Measurements from ENCODE around the gene TSSK2. TPM values are rescaled to one million over a fixed set of nuclear protein-coding genes. Genes with fewer than 3 reads are reported as not detected.
A peak's percentile ranks its signal among the peaks of the same experiment; 100 is the strongest.

TSSK2 gene
- polyA plus RNA-seq, 1 donor (not counting 4 experiments of a cell fraction or from before 2014, with no cell fraction given) = not detected

DNA sequence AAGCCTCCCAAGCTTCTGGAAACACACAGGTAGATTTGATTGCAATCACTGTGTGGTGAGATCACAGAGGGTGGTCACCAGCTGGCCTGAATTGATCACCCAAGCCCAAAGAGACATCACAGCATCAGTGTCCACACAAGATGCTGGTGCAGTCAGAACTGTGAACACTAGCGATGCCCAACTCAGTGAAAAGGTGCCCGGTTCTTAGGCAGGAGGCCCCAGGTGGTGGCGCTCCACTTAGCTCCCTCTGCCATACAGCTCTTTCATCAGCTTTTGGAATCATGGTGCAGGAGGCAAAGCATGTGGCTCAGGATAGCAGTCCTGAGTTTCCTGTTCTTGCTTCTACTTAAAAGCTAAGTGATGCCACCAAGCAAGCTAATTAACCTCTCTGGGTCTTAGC, 20.0 kb upstream of the TSSK2 start:
- TF ChIP-seq, protein P1, sequence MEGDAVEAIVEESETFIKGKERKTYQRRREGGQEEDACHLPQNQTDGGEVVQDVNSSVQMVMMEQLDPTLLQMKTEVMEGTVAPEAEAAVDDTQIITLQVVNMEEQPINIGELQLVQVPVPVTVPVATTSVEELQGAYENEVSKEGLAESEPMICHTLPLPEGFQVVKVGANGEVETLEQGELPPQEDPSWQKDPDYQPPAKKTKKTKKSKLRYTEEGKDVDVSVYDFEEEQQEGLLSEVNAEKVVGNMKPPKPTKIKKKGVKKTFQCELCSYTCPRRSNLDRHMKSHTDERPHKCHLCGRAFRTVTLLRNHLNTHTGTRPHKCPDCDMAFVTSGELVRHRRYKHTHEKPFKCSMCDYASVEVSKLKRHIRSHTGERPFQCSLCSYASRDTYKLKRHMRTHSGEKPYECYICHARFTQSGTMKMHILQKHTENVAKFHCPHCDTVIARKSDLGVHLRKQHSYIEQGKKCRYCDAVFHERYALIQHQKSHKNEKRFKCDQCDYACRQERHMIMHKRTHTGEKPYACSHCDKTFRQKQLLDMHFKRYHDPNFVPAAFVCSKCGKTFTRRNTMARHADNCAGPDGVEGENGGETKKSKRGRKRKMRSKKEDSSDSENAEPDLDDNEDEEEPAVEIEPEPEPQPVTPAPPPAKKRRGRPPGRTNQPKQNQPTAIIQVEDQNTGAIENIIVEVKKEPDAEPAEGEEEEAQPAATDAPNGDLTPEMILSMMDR (optimal IDR thresholded peaks at IDR 0.05 in 1 of 3, IDR thresholded peaks at IDR 0.05 in 1 of 3, conservative IDR thresholded peaks at IDR 0.05 in 1 of 3; ENCODE audit: extremely low read depth in 1 of 3, insufficient read depth in 2 of 3, low read length in 3 of 3) = peak in 1 of 3 experiments; percentile 18
- TF ChIP-seq EZH2 (IDR thresholded peaks at IDR 0.05; ENCODE audit: low read length) = no peak
- peaks cover 87% of the 10 kb centered on the region for H3K79me2 ChIP-seq (ENCODE audit: control insufficient read depth, insufficient read depth, low read length)
- no peak for FAIRE-seq
- peaks cover 44% of the 10 kb centered on the region for H4K20me1 ChIP-seq (ENCODE audit: control insufficient read depth, extremely low read depth, insufficient read depth, low read length)
- no peaks in the 10 kb centered on the region for H3K27me3 ChIP-seq (ENCODE audit: control insufficient read depth, extremely low read depth, insufficient read depth, low read length)
- H3K4me1 ChIP-seq (ENCODE audit: control insufficient read depth, extremely low read depth, insufficient read depth, low read length) = peaks cover 19% of the 10 kb centered on the region
- H3K36me3 ChIP-seq (ENCODE audit: control insufficient read depth in 2 of 2, extremely low read depth in 1 of 2, insufficient read depth in 2 of 2, low read length in 2 of 2) = peaks cover 9 to 18% of the 10 kb centered on the region in 2 experiments
- dilution Hi-C loops (cut with MboI; ENCODE audit: extremely low pct_ligation_motif_present, low sequenced_read_pairs) = no loop called here
- no peak for DNase-seq (ENCODE audit: low read depth, low spot score)
- no peak overlapping the region for H3K27ac ChIP-seq (ENCODE audit: control insufficient read depth, insufficient read depth, low read length)
- H3K9me1 ChIP-seq (ENCODE audit: control insufficient read depth, extremely low read depth, insufficient read depth, low read length) = peaks cover 4% of the 10 kb centered on the region
- H3K4me2 ChIP-seq (ENCODE audit: control insufficient read depth, extremely low read depth, insufficient read depth, low read depth, low read length) = no peak overlapping the region
- H3K9me3 ChIP-seq (ENCODE audit: control insufficient read depth, low read depth, low read length) = no peaks in the 10 kb centered on the region
- H2AFZ ChIP-seq (ENCODE audit: control insufficient read depth, low read length) = no peak overlapping the region
- H3K4me3 ChIP-seq (ENCODE audit: control insufficient read depth in 2 of 3, extremely low read depth in 1 of 3, insufficient read depth in 2 of 3, low read depth in 1 of 3, low read length in 3 of 3) = no peak overlapping the region
- H3K9ac ChIP-seq (ENCODE audit: control insufficient read depth, extremely low read depth, insufficient read depth, low read length) = no peak overlapping the region

DNA sequence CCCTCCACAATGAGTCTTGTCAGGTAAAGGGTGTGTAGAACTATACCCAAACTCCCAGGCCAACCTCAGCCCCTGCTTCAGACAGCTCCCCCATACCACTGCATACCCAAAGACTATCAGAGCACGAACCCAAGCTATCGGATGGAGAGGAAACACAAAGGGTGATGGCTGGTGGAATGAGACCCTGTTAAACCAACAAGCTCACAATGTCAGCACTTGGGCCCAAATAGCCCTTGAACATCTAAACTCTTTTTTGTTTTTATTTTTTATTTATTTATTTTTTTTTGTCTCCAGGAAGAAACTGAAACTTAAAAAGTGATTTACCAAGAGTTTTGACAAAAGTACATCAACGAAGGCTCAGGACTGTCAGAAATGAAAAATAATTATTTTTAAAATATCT, 19.5 kb upstream of the TSSK2 start:
- no peak overlapping the region for H3K4me3 ChIP-seq (ENCODE audit: control insufficient read depth in 2 of 3, extremely low read depth in 1 of 3, insufficient read depth in 2 of 3, low read depth in 1 of 3, low read length in 3 of 3)
- no peak for DNase-seq (ENCODE audit: low read depth, low spot score)
- H3K9ac ChIP-seq (ENCODE audit: control insufficient read depth, extremely low read depth, insufficient read depth, low read length) = no peak overlapping the region
- H3K4me2 ChIP-seq (ENCODE audit: control insufficient read depth, extremely low read depth, insufficient read depth, low read depth, low read length) = no peak overlapping the region
- H3K4me1 ChIP-seq (ENCODE audit: control insufficient read depth, extremely low read depth, insufficient read depth, low read length) = peaks cover 19% of the 10 kb centered on the region
- peaks cover 7% of the 10 kb centered on the region for H3K9me1 ChIP-seq (ENCODE audit: control insufficient read depth, extremely low read depth, insufficient read depth, low read length)
- H2AFZ ChIP-seq (ENCODE audit: control insufficient read depth, low read length) = no peak overlapping the region
- peaks cover 44% of the 10 kb centered on the region for H4K20me1 ChIP-seq (ENCODE audit: control insufficient read depth, extremely low read depth, insufficient read depth, low read length)
- dilution Hi-C loops (cut with MboI; ENCODE audit: extremely low pct_ligation_motif_present, low sequenced_read_pairs) = no loop called here
- no peaks in the 10 kb centered on the region for H3K27me3 ChIP-seq (ENCODE audit: control insufficient read depth, extremely low read depth, insufficient read depth, low read length)
- TF ChIP-seq, protein P1 (optimal IDR thresholded peaks at IDR 0.05 in 1 of 3, IDR thresholded peaks at IDR 0.05 in 1 of 3, conservative IDR thresholded peaks at IDR 0.05 in 1 of 3; ENCODE audit: extremely low read depth in 1 of 3, insufficient read depth in 2 of 3, low read length in 3 of 3) = no peak
- no peak for TF ChIP-seq EZH2 (IDR thresholded peaks at IDR 0.05; ENCODE audit: low read length)
- no peak for FAIRE-seq
- H3K36me3 ChIP-seq (ENCODE audit: control insufficient read depth in 2 of 2, extremely low read depth in 1 of 2, insufficient read depth in 2 of 2, low read length in 2 of 2) = peaks cover 11 to 22% of the 10 kb centered on the region in 2 experiments
- H3K79me2 ChIP-seq (ENCODE audit: control insufficient read depth, insufficient read depth, low read length) = peaks cover 87% of the 10 kb centered on the region
- H3K27ac ChIP-seq (ENCODE audit: control insufficient read depth, insufficient read depth, low read length) = no peak overlapping the region
- no peaks in the 10 kb centered on the region for H3K9me3 ChIP-seq (ENCODE audit: control insufficient read depth, low read depth, low read length)

Measured in keratinocyte (primary cell).